H1 (cell line): ENCODE data around the gene ITGAV.

Source experiments
- CHD2 ChIP-seq: IDR thresholded peaks from 2 replicates; pipeline ENCODE4 v1.6.1; 2012; ENCODE audit warnings: low read length, improper control_type of control experiment
- EP300 ChIP-seq, 2 experiments: IDR thresholded peaks; 1 replicate in 1 of 2; 2 replicates in 1 of 2; pipeline ENCODE4 v1.6.1; 2011 to 2012; ENCODE audit warnings: low read depth in 2 of 2, low read length in 2 of 2, mild to moderate bottlenecking in 2 of 2, borderline replicate concordance in 1 of 2, inconsistent platforms in 1 of 2, moderate library complexity in 1 of 2
- JUND ChIP-seq: IDR thresholded peaks from 2 replicates; pipeline ENCODE4 v1.6.1; 2011; ENCODE audit warnings: mild to moderate bottlenecking, improper control_type of control experiment, low read length
- MAFK ChIP-seq: IDR thresholded peaks from 2 replicates; pipeline ENCODE4 v1.6.1; 2012; ENCODE audit warnings: low read depth, mild to moderate bottlenecking, improper control_type of control experiment, low read length
- POLR2A ChIP-seq, 2 experiments: IDR thresholded peaks; 1 replicate in 1 of 2; 2 replicates in 1 of 2; pipeline ENCODE4 v1.6.1; 2011; ENCODE audit warnings: low read depth in 2 of 2, low read length in 2 of 2, mild to moderate bottlenecking in 2 of 2; ENCODE audit errors: control extremely low read depth in 1 of 2
- POLR2AphosphoS5 ChIP-seq: IDR thresholded peaks from 2 replicates; pipeline ENCODE4 v1.6.1; 2011; ENCODE audit warnings: low read depth, low read length
- RAD21 ChIP-seq, 2 experiments: IDR thresholded peaks in 1 of 2; conservative IDR thresholded peaks in 1 of 2; 2 replicates each; pipeline ENCODE4 v1.6.1; 2011; ENCODE audit warnings: low read depth in 2 of 2, low read length in 2 of 2, improper control_type of control experiment in 1 of 2, inconsistent platforms in 1 of 2, mild to moderate bottlenecking in 1 of 2, moderate library complexity in 1 of 2
- SIN3A ChIP-seq, 2 experiments: IDR thresholded peaks in 1 of 2; conservative IDR thresholded peaks in 1 of 2; 2 replicates each; pipeline ENCODE4 v1.6.1; 2011 to 2012; ENCODE audit warnings: low read length in 2 of 2, improper control_type of control experiment in 1 of 2, low read depth in 1 of 2, mild to moderate bottlenecking in 1 of 2
- TAF1 ChIP-seq: IDR thresholded peaks from 2 replicates; pipeline ENCODE4 v1.6.1; 2011; ENCODE audit warnings: mild to moderate bottlenecking, low read depth, low read length
- ZNF274 ChIP-seq: IDR thresholded peaks from 2 replicates; pipeline ENCODE4 v1.7.0; 2012; ENCODE audit warnings: low read length, borderline replicate concordance; ENCODE audit errors: extremely low read depth
- TF ChIP-seq, protein P1 (sequence below), 3 experiments: IDR thresholded peaks; 1 replicate in 2 of 3; 2 replicates in 1 of 3; pipeline versions ENCODE4 v1.5.1 to v1.6.1; 2011; ENCODE audit warnings: low read length in 3 of 3, mild to moderate bottlenecking in 3 of 3, inconsistent platforms in 2 of 3, low read depth in 1 of 3, moderate library complexity in 1 of 3; ENCODE audit not compliant: insufficient read depth in 1 of 3; ENCODE audit errors: control extremely low read depth in 1 of 3

DNA sequence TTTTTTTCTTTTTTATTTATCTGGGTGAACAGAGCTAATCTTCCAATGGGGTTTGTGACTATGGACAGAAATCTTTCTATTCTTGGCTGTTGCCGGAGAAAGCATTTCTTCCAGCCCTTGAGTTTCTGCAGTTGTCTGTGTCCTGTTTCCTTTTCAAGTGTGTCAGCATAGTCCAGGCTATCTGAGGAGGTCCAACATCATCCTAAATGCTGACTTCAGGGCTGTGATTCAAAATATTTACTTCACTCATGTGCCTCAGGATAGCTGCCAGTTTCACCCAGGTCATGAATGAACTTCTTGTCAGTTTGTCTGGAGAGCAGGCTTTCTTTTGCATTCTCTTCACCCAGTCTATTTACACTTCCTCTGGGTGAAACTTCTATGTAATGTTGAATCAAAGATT, 27.9 kb downstream of the ITGAV start:
- TF ChIP-seq MAFK: no peak
- no peak for TF ChIP-seq POLR2A (IDR thresholded peaks at IDR 0.05; ENCODE audit: control extremely low read depth in 1 of 2, low read depth in 2 of 2, low read length in 2 of 2)
- TF ChIP-seq POLR2AphosphoS5: no peak
- TF ChIP-seq, protein P1, sequence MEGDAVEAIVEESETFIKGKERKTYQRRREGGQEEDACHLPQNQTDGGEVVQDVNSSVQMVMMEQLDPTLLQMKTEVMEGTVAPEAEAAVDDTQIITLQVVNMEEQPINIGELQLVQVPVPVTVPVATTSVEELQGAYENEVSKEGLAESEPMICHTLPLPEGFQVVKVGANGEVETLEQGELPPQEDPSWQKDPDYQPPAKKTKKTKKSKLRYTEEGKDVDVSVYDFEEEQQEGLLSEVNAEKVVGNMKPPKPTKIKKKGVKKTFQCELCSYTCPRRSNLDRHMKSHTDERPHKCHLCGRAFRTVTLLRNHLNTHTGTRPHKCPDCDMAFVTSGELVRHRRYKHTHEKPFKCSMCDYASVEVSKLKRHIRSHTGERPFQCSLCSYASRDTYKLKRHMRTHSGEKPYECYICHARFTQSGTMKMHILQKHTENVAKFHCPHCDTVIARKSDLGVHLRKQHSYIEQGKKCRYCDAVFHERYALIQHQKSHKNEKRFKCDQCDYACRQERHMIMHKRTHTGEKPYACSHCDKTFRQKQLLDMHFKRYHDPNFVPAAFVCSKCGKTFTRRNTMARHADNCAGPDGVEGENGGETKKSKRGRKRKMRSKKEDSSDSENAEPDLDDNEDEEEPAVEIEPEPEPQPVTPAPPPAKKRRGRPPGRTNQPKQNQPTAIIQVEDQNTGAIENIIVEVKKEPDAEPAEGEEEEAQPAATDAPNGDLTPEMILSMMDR (IDR thresholded peaks at IDR 0.05; ENCODE audit: control extremely low read depth in 1 of 3, insufficient read depth in 1 of 3, low read depth in 1 of 3, low read length in 3 of 3): no peak
- TF ChIP-seq SIN3A (conservative IDR thresholded peaks at IDR 0.05 in 1 of 2, IDR thresholded peaks at IDR 0.05 in 1 of 2; ENCODE audit: low read depth in 1 of 2, low read length in 2 of 2): no peak
- no peak for TF ChIP-seq ZNF274
- TF ChIP-seq TAF1: no peak
- TF ChIP-seq JUND: no peak
- TF ChIP-seq RAD21 (IDR thresholded peaks at IDR 0.05 in 1 of 2, conservative IDR thresholded peaks at IDR 0.05 in 1 of 2; ENCODE audit: low read depth in 2 of 2, low read length in 2 of 2): no peak
- TF ChIP-seq CHD2: no peak
- TF ChIP-seq EP300 (IDR thresholded peaks at IDR 0.05; ENCODE audit: borderline replicate concordance in 1 of 2, low read depth in 2 of 2, low read length in 2 of 2): no peak
